GM19023 (cell line): Measurements from ENCODE around the gene FAF1.

ENCODE experiments used
- ATAC-seq: cut with Tn5 transposase; IDR thresholded peaks from one replicate; pipeline ENCODE4 v1.9.1; 2021; ENCODE audit warnings: mild to moderate bottlenecking, moderate library complexity; ENCODE audit not compliant: unreplicated experiment

FAF1 gene

DNA sequence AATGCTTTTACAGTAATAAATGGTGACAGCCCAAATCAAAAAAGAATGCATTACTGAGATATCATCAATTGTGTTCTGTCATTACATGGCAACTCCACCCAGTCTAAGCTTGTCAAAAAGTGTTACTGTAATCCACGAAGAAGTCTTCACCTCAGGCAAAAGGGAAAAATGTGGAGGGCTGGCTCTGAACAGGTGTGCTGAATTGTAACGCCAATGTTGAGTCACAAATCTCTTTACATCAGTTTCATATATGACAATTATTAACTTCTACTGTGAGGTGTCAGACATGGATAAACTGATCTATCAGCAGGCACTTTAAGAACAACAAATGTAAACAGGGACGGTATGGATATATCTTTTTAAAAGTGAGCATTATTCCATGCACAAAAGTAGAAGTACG is 438.4 kb downstream of the FAF1 start:
- ATAC-seq: no peak

DNA sequence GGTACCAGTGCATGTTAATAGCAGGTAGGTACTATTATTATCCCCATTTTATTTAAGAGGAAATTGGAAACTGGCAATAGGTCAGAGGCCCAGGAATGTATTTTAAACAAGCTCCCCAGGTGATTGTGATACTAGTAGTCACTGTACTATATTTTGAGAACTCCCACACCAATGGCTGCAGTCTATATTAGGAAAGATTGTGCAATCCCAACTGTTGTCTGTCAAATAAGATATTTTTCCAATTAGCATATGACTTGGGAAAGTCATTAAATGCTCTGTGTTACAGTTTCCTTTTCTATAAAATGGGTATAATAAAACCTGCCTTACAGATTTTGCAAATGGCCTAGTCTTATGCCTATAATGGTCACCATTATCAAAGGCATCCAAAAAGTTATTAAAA is 442.6 kb downstream of the FAF1 start:
- ATAC-seq: no peak

DNA sequence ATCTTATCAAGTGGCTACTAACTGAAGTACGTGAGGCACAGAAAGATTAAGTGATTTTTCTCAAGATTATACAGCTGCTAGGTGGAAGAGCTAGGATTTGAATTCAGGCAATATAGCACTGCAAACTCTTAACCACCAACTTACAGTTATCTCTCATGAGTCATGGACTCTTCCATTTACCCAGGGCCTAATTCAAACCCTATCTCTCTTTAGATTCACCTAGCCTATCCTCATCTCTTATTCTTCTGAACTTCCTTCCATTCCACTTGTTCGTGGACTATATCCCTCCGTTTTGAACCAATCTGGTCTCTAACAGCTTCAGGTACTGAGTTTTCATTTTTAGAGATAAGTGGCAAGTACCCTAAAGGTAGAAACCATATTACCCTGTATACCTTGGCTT is 444.0 kb downstream of the FAF1 start:
- no peak for ATAC-seq

DNA sequence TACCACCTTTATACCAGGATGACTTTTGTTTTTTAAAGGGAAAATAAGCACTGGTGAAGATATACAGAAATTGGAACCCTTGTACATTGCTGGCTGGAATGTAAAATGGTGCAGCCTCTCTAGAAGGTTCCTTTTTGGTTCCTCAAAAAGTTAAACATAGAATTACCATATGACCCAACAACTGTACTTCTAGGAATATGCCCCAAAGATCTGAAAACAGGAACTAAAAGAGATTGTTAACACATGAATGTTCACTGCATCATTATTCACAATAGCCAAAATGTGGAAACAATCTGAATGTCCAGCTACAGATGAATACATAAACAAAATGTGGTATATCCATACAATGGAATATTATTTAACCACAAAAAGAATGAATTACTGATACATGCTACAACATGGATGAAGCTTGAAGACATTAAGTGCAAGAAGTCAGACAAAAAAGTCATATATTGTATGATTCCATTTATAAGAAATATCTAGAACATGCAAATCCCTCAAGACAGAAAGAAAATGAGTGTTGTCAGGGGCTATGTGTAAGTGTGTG is 452.0 kb downstream of the FAF1 start:
- no peak for ATAC-seq

- no peak for ATAC-seq
Measured at GRCh38 chr1:50505427-50505826, 454.6 kb downstream of the FAF1 start.

- no peak for ATAC-seq
Measured at GRCh38 chr1:50503515-50503914, 456.6 kb downstream of the FAF1 start.

- ATAC-seq: no peak
Measured at GRCh38 chr1:50502147-50502546, 457.9 kb downstream of the FAF1 start.

GRCh38 chr1:50497007-50497406 is 463.1 kb downstream of the FAF1 start:
- no peak for ATAC-seq

- no peak for ATAC-seq
Measured at GRCh38 chr1:50493710-50494109, 466.4 kb downstream of the FAF1 start.

- no peak for ATAC-seq
Measured at GRCh38 chr1:50492142-50492541, 467.9 kb downstream of the FAF1 start.

GRCh38 chr1:50491142-50491541 is 468.9 kb downstream of the FAF1 start:
- ATAC-seq: no peak

DNA sequence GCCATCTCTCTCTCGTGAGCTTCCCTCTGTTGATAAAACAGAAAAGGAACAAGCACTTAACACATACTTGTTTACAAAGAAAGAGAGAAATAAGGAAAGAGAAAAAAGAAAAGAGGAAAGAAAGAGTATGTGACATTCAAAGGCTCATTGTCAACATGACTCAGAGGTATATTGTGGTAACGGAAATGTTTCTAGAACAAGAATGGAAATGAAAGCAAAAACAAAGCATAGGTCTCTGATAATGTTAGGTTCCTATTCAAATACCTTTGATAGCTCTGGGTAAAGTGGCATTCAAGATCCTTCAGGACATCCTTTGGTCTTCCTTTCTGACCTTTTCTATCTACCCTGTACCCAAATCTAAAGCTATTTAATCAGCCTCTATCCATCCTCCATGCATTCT is 469.4 kb downstream of the FAF1 start:
- no peak for ATAC-seq

DNA sequence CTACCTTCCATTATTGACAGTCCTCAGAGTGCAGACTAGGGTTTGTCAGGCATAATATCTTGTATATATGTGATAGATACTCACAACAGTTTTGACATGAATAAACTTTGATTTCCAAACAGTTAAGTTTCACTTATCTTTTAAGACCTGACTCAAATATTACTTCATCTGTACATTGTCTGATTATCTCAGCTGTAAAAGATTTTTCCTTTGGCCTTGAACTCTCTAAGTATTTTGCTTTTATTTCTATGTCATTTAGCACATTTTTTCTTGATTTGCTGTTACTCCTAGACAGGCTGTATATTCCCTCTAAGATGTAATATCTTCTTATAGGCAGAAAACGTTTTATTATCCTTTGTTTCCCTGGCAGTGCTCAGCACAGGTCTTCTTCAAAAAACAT is 471.2 kb downstream of the FAF1 start:
- ATAC-seq: no peak

DNA sequence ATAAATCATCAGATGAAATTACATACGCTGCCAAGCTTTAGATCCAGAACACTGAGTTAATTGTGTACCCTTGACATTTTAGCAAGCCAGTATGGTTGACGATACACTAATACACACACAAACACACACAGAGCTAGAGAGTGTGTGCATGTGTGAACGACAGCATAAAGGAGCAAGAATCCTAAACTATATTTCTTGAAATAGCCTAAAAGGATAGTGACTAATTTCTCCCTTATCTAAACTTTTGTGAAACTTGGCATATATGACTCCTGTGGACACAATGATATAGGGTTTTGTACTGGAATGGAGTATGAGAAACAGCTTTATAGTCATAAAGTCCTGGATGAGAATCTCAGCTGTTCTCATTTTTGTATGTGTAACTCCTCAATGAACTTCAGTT is 471.7 kb downstream of the FAF1 start:
- ATAC-seq: no peak

DNA sequence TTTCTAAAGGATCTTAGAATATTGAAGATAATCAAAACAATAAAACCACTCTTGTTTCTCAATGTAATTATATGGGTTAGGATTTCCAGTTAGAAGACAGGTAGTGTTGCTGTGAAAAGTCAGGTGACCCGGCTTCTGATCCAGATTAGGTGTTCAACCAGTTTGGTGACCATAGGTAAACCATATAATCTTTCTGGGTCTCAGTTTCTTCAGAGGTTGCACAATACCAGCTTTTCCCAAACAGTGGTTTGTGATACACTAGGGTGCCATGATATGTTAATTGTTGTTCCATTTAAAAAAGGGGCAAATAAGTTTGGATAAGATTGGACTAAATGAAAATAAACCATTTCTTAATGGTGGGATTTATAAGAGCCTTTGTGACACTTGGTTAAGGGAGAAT is 472.3 kb downstream of the FAF1 start:
- no peak for ATAC-seq

DNA sequence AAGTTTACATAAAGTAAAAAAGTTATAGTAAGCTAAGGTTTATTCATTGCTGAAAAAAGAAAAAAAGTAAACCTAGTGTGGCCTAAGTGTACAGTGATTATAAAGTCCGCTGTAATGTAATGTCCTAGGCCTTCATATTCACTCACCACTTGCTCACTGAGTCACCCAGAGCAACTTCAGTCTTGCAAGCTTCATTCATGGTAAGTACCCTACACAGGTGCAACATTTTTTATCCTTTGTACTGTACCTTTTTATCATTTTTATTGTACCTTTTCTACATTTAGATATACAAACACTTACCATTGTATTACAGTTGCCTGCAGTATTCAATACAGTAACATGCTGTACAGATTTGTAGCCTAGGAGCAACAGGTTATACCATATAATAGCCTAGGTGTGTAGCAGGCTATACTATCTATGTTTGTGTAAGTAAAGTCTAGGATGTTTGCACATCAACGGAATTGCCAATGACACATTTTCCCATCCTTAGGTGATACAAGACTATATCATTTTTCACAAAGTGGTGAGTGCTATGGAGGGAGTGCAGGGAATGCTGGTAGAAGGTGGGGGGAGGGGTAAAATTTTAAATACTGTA is 478.8 kb downstream of the FAF1 start:
- ATAC-seq: no peak

GRCh38 chr1:50476800-50477199 is 483.3 kb downstream of the FAF1 start:
- ATAC-seq: no peak

- ATAC-seq: no peak
Measured at GRCh38 chr1:50474859-50475809, 484.9 kb downstream of the FAF1 start.

GRCh38 chr1:50473513-50473912 is 486.6 kb downstream of the FAF1 start:
- ATAC-seq: no peak

- no peak for ATAC-seq
Measured at GRCh38 chr1:50471967-50472366, 488.1 kb downstream of the FAF1 start.

GRCh38 chr1:50462964-50463363 is 497.1 kb downstream of the FAF1 start:
- no peak for ATAC-seq

- ATAC-seq: no peak
Measured at GRCh38 chr1:50458507-50458906, 501.6 kb downstream of the FAF1 start.
